HG03280 (cell line): ENCODE measurements around the gene MRPL12.

ENCODE experiments used
- ATAC-seq: cut with Tn5 transposase; IDR thresholded peaks from one replicate; pipeline ENCODE4 v1.9.1; 2021; ENCODE audit warnings: mild to moderate bottlenecking, moderate library complexity; ENCODE audit not compliant: unreplicated experiment

Gene MRPL12

DNA sequence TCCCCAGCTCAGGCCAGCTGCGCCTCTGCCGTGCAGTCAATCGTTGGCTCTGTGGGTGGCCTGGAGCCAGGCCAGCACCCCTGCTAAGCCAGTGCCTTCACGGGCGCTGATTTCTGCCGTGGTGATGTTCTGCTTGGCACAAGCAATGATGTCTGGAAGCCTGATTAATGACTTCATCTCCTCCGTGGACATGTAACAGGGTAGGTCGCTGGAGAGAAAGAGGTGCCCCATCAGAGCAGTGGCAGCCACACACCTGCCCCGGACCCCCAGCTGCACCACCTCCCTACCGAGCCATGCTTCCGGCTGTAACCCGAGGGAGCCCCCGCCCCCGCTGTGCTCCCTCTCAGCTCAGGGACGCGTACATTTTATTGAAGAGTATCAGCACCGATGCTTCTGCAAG is 21.5 kb upstream of the MRPL12 start:
- ATAC-seq = no peak

GRCh38 chr17:81682565-81683207 is 20.5 kb upstream of the MRPL12 start:
- ATAC-seq = no peak

GRCh38 chr17:81683208-81683583 is 20.0 kb upstream of the MRPL12 start:
- ATAC-seq = no peak

DNA sequence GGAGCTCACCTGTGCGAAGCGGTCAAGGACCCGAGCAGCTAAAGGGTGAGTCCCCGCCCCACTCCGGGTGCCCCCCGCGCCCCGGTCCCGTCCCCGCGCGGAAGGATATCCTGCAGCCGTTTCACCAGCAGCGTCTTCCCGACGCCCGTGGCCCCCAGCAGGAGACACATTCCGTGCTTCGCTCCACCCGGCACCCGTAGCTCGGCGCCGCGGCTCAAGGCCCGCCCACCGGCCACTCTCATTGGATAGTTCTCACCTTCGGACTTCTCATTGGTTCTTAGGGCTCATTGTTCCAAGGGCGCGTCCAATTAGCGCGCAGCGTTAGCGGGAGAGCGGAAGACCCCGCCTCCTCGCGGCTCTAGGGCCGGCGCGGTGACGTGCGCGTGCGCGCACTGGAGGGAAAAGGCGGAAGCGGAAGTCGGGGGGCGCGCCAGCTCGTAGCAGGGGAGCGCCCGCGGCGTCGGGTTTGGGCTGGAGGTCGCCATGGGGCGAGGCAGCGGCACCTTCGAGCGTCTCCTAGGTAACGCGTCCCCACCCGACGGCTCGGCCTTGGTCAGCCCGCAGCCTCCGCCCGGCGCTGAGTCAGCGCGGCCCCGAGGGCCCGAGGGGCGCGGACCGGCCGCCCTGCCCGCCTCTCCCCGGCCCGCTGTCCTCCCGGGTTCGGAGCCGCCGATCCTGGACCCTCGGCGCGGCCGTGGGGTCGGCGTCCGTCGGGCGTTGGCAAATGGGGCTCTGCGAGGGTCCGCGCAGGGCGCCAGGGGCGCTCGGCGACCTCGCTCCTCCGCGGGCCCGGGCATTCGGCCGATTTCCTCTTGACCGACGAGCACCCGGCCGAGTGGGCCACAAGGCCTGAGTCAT is 19.4 kb upstream of the MRPL12 start, which contains the start of the genes ARL16 and HGS:
Gene ARL16 (minus strand): TSS at position 214 of the 858 bp plus-strand sequence. CDS start 44 bp downstream, at position 170.
Gene HGS (plus strand): TSS at position 428 of the 858 bp plus-strand sequence. CDS start 56 bp downstream, at position 484.
- ATAC-seq = peak; percentile 95

- no peak for ATAC-seq
Measured at GRCh38 chr17:81684442-81684911, 18.7 kb upstream of the MRPL12 start.

DNA sequence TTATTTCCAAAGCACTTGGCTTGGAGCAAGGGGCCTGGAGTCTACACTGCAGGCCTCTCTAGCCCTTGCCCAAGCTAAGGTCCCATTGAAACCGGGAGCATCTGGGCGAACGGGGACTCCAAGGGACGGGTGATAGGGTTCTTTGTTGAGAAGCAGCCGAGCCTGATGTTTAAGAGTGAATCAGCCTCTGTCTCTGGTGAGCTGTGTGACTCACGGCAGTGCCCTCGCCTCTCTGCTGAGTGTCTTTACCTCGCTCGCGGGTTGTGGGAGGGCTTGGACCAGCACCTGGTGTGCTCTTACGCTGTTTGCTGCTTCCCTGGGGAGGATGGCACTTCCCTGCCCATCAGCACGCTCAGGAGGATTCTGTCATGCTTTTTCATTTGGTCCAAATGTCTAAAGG is 18.1 kb upstream of the MRPL12 start:
- no peak for ATAC-seq

- ATAC-seq = no peak
Measured at GRCh38 chr17:81686614-81687013, 16.6 kb upstream of the MRPL12 start.

- ATAC-seq = no peak
Measured at GRCh38 chr17:81687770-81688541, 15.2 kb upstream of the MRPL12 start.

- no peak for ATAC-seq
Measured at GRCh38 chr17:81688616-81689015, 14.6 kb upstream of the MRPL12 start.

- no peak for ATAC-seq
Measured at GRCh38 chr17:81690066-81690465, 13.1 kb upstream of the MRPL12 start.

- no peak for ATAC-seq
Measured at GRCh38 chr17:81690549-81690948, 12.6 kb upstream of the MRPL12 start.

DNA sequence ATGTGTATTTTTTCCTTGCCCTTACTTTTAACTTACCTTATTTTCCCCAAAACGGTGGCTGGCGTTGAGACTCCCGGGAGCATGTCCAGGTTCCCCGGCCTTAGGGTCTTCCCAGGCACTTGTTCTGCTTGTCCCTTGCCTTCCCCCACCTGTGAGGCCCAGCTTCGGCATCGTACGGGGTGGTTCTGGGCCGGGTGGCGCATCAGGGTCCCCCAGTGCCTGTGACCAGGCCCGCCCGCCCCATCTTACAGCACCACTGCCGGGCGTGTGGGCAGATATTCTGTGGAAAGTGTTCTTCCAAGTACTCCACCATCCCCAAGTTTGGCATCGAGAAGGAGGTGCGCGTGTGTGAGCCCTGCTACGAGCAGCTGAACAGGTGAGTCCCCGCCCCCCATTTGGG is 12.0 kb upstream of the MRPL12 start:
- no peak for ATAC-seq

- no peak for ATAC-seq
Measured at GRCh38 chr17:81691608-81692007, 11.6 kb upstream of the MRPL12 start.

DNA sequence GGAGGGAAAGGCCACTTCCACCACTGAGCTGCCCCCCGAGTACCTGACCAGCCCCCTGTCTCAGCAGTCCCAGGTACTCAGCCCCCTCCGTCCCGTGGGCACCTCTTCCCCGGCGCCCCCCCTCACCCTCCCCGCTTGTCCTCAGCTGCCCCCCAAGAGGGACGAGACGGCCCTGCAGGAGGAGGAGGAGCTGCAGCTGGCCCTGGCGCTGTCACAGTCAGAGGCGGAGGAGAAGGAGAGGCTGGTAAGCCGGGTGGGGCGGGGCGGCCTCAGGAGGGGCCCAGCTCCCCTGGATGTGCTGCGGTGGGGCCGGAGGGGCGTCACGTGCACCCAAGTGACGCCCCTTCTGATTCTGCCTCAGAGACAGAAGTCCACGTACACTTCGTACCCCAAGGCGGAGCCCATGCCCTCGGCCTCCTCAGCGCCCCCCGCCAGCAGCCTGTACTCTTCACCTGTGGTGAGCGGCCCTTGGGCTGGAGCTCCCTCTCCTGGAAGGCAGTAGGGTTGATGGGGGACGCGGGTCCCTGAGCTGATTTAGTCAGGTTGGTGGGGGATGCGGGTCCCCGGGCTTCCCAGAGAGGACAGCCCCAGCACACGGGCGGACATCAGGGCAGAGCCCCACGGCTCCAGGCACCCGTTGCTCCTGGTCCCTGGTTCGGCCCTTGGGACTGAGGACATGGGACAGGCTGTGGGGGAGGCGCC is 9.5 kb upstream of the MRPL12 start:
- no peak for ATAC-seq

DNA sequence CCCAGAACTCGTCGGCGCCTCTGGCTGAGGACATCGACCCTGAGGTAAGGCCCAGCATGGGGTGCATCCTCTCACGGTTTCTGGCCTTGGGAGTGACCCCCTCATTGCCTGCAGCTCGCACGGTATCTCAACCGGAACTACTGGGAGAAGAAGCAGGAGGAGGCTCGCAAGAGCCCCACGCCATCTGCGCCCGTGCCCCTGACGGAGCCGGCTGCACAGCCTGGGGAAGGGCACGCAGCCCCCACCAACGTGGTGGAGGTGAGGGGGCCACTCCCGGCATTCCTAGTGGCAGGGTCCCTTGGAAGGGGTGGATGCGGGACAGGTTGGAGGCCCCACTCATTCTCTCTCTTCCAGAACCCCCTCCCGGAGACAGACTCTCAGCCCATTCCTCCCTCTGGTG is 8.4 kb upstream of the MRPL12 start:
- ATAC-seq = no peak

DNA sequence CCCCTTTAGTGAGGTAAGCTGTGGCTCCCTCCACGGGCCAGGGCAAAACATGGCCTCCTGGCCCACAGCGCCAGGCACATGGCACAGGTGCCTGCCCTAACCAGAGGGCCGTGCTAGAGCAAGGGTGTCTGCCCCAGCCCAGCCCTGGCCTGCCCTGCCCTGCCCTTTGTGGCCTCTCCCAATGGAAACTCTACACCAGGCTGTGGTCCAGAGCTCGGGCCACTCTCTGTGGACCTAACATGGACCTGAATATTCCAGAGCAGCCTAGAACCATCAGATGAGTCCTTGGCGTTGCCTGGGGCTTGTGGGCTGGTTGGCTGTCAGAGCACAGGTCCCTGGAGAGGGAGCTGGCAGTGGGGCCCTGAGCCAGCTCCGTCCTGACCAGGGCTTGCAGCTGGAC is 8.0 kb upstream of the MRPL12 start:
- ATAC-seq = no peak

DNA sequence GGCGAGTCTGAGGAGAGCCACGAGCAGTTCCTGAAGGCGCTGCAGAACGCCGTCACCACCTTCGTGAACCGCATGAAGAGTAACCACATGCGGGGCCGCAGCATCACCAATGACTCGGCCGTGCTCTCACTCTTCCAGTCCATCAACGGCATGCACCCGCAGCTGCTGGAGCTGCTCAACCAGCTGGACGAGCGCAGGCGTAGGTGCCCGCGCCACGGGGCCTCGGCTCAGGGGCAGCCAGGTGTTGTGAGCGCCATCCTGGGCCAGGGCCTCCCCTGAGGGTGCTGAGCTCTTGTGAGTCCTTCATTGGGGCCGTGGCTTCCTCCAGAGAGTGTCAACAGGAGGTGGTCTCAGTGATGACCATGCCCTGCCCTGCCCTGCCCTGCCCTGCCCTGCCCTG is 7.4 kb upstream of the MRPL12 start:
- ATAC-seq = no peak

DNA sequence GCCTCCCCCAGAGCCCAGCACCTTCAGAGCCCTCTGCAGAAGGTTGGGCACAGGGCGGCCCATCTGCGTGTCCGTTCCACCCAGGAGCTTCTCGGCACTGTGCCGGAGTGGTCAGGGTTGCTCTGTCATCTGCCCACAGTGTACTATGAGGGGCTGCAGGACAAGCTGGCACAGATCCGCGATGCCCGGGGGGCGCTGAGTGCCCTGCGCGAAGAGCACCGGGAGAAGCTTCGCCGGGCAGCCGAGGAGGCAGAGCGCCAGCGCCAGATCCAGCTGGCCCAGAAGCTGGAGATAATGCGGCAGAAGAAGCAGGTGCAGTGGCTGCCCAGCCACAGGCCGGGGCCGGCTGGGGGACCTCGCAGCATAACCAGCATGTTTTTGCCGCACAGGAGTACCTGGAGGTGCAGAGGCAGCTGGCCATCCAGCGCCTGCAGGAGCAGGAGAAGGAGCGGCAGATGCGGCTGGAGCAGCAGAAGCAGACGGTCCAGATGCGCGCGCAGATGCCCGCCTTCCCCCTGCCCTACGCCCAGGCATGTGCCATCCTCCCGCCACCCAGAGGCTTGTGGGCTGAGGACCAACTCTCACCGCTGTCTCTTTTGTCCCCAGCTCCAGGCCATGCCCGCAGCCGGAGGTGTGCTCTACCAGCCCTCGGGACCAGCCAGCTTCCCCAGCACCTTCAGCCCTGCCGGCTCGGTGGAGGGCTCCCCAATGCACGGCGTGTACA is 6.8 kb upstream of the MRPL12 start:
- ATAC-seq = no peak

GRCh38 chr17:81697261-81698044 is 5.7 kb upstream of the MRPL12 start:
- ATAC-seq = no peak
